NCI-H526 (cell line): ENCODE measurements around the gene LMNB1.
A peak's percentile ranks its signal among the peaks of the same experiment; 100 is the strongest.
"Not testable (repeated sequence)": the region's sequence is repeated elsewhere in the genome, so short reads cannot be mapped to it uniquely, and the experiment has no call there.

Experiments
- DNase-seq, 2 experiments: peaks; one replicate each; lab custom pipeline; 2025; lab: John Stamatoyannopoulos, UW

The LMNB1 gene

GRCh38 chr5:126776499-126777256 is at the start of gene LMNB1:
LMNB1 (plus strand) TSS chr5:126777136; CDS start chr5:126777509, 373 bp downstream.
- peak; percentile 86 to 95 for DNase-seq

GRCh38 chr5:126732716-126733115 is 44.2 kb upstream of the LMNB1 start:
- no peak for DNase-seq

- DNase-seq: not testable (repeated sequence)
Observed at GRCh38 chr5:126734573-126734972, 42.4 kb upstream of the LMNB1 start.

- no peak for DNase-seq
Observed at GRCh38 chr5:126736141-126736540, 40.8 kb upstream of the LMNB1 start.

- DNase-seq: no peak
Observed at GRCh38 chr5:126741361-126741760, 35.6 kb upstream of the LMNB1 start.

- no peak for DNase-seq
Observed at GRCh38 chr5:126742425-126742824, 34.5 kb upstream of the LMNB1 start.

- DNase-seq: no peak
Observed at GRCh38 chr5:126744836-126745235, 32.1 kb upstream of the LMNB1 start.

- no peak for DNase-seq
Observed at GRCh38 chr5:126745259-126745992, 31.5 kb upstream of the LMNB1 start.

- DNase-seq: no peak
Observed at GRCh38 chr5:126746290-126746689, 30.6 kb upstream of the LMNB1 start.

GRCh38 chr5:126752081-126752785 is 24.7 kb upstream of the LMNB1 start:
- no peak for DNase-seq

- no peak for DNase-seq
Observed at GRCh38 chr5:126753227-126753626, 23.7 kb upstream of the LMNB1 start.

- no peak for DNase-seq
Observed at GRCh38 chr5:126754609-126755008, 22.3 kb upstream of the LMNB1 start.

- DNase-seq: no peak
Observed at GRCh38 chr5:126755593-126755992, 21.3 kb upstream of the LMNB1 start.

- DNase-seq: no peak
Observed at GRCh38 chr5:126757713-126758357, 19.1 kb upstream of the LMNB1 start.

- DNase-seq: no peak
Observed at GRCh38 chr5:126763371-126763770, 13.6 kb upstream of the LMNB1 start.

GRCh38 chr5:126769703-126770102 is 7.2 kb upstream of the LMNB1 start:
- no peak for DNase-seq

GRCh38 chr5:126773536-126773935 is 3.4 kb upstream of the LMNB1 start:
- DNase-seq: not testable (repeated sequence)

GRCh38 chr5:126774595-126774994 is 2.3 kb upstream of the LMNB1 start:
- not testable (repeated sequence) for DNase-seq

GRCh38 chr5:126777257-126777974 is 480 bp downstream of the LMNB1 start:
- DNase-seq: peak in 1 of 2 experiments; percentile 67

- peak; percentile 83 to 94 for DNase-seq
Observed at GRCh38 chr5:126777975-126778674, 1.2 kb downstream of the LMNB1 start.
